ENCODE results near the gene MUC6.

The MUC6 gene

GRCh38 chr11:986270-986951 is 50.1 kb downstream of the MUC6 start:
- Histone ChIP-seq H3K9ac (ENCODE audit: low read length) (no peak overlapping the region), H3K4me2 (ENCODE audit: low read depth, low read length) (no peak overlapping the region), H3K4me1 (ENCODE audit: low read length) (no peaks in the 10 kb centered on the region), H2AFZ (ENCODE audit: low read length) (no peak overlapping the region), H3K4me3 (ENCODE audit: low read length) (no peak overlapping the region), H3K79me2 (ENCODE audit: low read length) (peaks cover 6% of the 10 kb centered on the region; the same call in 1 of the 2 replicates), H4K20me1 (ENCODE audit: insufficient read depth, low read length) (no peaks in the 10 kb centered on the region), H3F3A (ENCODE audit: insufficient read depth, low read length) (no peaks in the 10 kb centered on the region), H3K9me2 (replicated peaks; ENCODE audit: insufficient read depth, low read length) (no peaks in the 10 kb centered on the region), H3K9me3 (replicated peaks; ENCODE audit: insufficient read depth, low read length) (no peaks in the 10 kb centered on the region), H3K27me3 (replicated peaks; ENCODE audit: insufficient read depth, low read length) (no peaks in the 10 kb centered on the region), H3K36me3 (replicated peaks; ENCODE audit: insufficient read depth, low read length) (peaks cover 8% of the 10 kb centered on the region; the same call in 1 of the 2 replicates), H3K27ac (ENCODE audit: low read length) (no peak overlapping the region)
- TF ChIP-seq EZH2 (optimal IDR thresholded peaks at IDR 0.05; ENCODE audit: low read depth, low read length) (no peak), EZH2phosphoT487 (IDR thresholded peaks at IDR 0.05; ENCODE audit: low read length) (no peak)
- TF ChIP-seq, protein P1, sequence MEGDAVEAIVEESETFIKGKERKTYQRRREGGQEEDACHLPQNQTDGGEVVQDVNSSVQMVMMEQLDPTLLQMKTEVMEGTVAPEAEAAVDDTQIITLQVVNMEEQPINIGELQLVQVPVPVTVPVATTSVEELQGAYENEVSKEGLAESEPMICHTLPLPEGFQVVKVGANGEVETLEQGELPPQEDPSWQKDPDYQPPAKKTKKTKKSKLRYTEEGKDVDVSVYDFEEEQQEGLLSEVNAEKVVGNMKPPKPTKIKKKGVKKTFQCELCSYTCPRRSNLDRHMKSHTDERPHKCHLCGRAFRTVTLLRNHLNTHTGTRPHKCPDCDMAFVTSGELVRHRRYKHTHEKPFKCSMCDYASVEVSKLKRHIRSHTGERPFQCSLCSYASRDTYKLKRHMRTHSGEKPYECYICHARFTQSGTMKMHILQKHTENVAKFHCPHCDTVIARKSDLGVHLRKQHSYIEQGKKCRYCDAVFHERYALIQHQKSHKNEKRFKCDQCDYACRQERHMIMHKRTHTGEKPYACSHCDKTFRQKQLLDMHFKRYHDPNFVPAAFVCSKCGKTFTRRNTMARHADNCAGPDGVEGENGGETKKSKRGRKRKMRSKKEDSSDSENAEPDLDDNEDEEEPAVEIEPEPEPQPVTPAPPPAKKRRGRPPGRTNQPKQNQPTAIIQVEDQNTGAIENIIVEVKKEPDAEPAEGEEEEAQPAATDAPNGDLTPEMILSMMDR (IDR thresholded peaks at IDR 0.05; ENCODE audit: low read length): no peak
- DNase-seq: no peak

DNA sequence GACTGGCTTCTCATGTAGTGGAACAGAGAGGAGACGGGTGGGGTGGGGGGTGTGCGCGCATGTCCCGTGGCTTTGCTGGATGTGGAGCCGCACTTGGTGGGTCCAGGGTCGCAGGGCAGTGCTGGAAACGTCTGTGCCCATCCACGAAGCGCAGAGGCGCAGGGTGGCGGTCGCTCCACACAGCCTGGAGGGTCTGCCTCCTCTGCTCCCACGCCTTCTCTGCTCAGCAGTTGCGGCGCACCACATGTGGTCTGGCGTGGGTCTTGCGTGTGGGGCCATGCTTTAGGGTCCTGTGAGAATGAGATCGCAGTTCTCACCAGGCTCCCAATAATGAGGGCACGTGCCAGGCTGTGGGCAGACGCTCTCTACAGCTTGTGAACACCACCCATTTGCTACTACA is 50.7 kb downstream of the MUC6 start:
- H3K9me2 ChIP-seq (replicated peaks; ENCODE audit: insufficient read depth, low read length): no peaks in the 10 kb centered on the region
- no peaks in the 10 kb centered on the region for H3K9me3 ChIP-seq (replicated peaks; ENCODE audit: insufficient read depth, low read length)
- H3K27me3 ChIP-seq (replicated peaks; ENCODE audit: insufficient read depth, low read length): no peaks in the 10 kb centered on the region
- H3K4me1 ChIP-seq (ENCODE audit: low read length): no peaks in the 10 kb centered on the region
- H4K20me1 ChIP-seq (ENCODE audit: insufficient read depth, low read length): no peaks in the 10 kb centered on the region
- H3K4me2 ChIP-seq (ENCODE audit: low read depth, low read length): no peak overlapping the region
- H3K36me3 ChIP-seq (replicated peaks; ENCODE audit: insufficient read depth, low read length): peaks cover 8% of the 10 kb centered on the region; the same call in 1 of the 2 replicates
- no peak overlapping the region for H3K27ac ChIP-seq (ENCODE audit: low read length)
- TF ChIP-seq EZH2phosphoT487 (IDR thresholded peaks at IDR 0.05; ENCODE audit: low read length): no peak
- TF ChIP-seq, protein P1 (IDR thresholded peaks at IDR 0.05; ENCODE audit: low read length): no peak
- no peak for TF ChIP-seq EZH2 (optimal IDR thresholded peaks at IDR 0.05; ENCODE audit: low read depth, low read length)
- no peak overlapping the region for H2AFZ ChIP-seq (ENCODE audit: low read length)
- no peak overlapping the region for H3K4me3 ChIP-seq (ENCODE audit: low read length)
- H3K9ac ChIP-seq (ENCODE audit: low read length): no peak overlapping the region
- DNase-seq: no peak
- no peaks in the 10 kb centered on the region for H3F3A ChIP-seq (ENCODE audit: insufficient read depth, low read length)
- H3K79me2 ChIP-seq (ENCODE audit: low read length): peaks cover 7% of the 10 kb centered on the region; the same call in 1 of the 2 replicates

DNA sequence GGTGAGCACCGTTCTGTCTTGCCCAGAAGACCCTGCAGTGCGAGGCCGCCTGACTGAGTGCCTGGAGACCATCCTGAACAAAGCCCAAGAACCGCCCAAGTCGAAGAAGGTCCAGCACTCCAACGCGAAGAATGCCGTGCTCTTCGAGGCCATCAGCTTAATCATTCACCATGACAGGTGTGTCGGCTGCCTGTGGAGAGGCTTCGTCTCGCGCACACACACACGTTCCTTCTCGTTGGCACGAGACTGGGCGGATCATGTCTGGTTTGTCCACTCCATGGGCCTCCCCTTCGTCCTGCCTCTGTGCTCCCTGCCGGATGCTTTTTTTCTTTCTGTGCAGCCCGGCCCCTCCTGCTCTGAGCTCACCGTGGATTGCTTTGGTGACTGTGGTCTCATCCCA is 51.1 kb downstream of the MUC6 start:
- Histone ChIP-seq H3F3A (ENCODE audit: insufficient read depth, low read length) (no peaks in the 10 kb centered on the region), H3K27ac (ENCODE audit: low read length) (no peak overlapping the region), H3K4me2 (ENCODE audit: low read depth, low read length) (no peak overlapping the region), H3K9me2 (replicated peaks; ENCODE audit: insufficient read depth, low read length) (no peaks in the 10 kb centered on the region), H2AFZ (ENCODE audit: low read length) (no peak overlapping the region), H3K36me3 (replicated peaks; ENCODE audit: insufficient read depth, low read length) (peaks cover 8% of the 10 kb centered on the region; the same call in 1 of the 2 replicates), H3K79me2 (ENCODE audit: low read length) (peaks cover 8% of the 10 kb centered on the region; the same call in 1 of the 2 replicates), H3K27me3 (replicated peaks; ENCODE audit: insufficient read depth, low read length) (no peaks in the 10 kb centered on the region), H3K4me1 (ENCODE audit: low read length) (no peaks in the 10 kb centered on the region), H4K20me1 (ENCODE audit: insufficient read depth, low read length) (no peaks in the 10 kb centered on the region), H3K4me3 (ENCODE audit: low read length) (no peak overlapping the region), H3K9ac (ENCODE audit: low read length) (no peak overlapping the region), H3K9me3 (replicated peaks; ENCODE audit: insufficient read depth, low read length) (no peaks in the 10 kb centered on the region)
- DNase-seq: no peak
- TF ChIP-seq EZH2 (optimal IDR thresholded peaks at IDR 0.05; ENCODE audit: low read depth, low read length): no peak
- TF ChIP-seq EZH2phosphoT487 (IDR thresholded peaks at IDR 0.05; ENCODE audit: low read length): no peak
- TF ChIP-seq, protein P1 (IDR thresholded peaks at IDR 0.05; ENCODE audit: low read length): no peak
